ENCODE results near the gene TEX261. TPM values are rescaled to one million over a fixed set of nuclear protein-coding genes. Genes with fewer than 3 reads are reported as not detected.

The TEX261 gene
- total and polyA plus RNA-seq, 2 of the 8 experiments (the other 6 are each of a cell fraction or from before 2014, with no cell fraction given): 25.2 to 30.1 TPM

DNA sequence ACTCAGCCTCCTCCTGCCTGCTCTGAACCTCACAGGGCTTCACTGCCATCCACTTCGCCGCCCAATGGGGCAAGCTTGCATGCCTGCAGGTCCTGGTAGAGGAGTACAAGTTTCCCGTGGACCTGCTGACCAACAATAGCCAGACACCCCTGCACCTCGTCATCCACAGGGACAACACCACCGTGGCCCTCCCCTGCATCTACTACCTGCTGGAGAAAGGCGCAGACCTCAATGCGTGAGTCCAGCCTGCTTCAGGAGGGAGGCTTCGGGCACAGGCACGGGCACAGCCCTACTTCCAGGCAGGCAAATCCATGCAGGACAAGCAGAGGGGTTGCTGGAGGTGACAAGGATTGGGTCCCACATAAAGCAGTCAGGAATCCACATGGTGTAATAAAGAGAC is 15.0 kb downstream of the TEX261 start (continued):
- TF ChIP-seq SP2 (IDR thresholded peaks at IDR 0.05; ENCODE audit: low read length): no peak
- no peak for TF ChIP-seq EGR1 (IDR thresholded peaks at IDR 0.05; ENCODE audit: borderline replicate concordance, low read depth, low read length)
- no peak for TF ChIP-seq NRF1 (IDR thresholded peaks at IDR 0.05; ENCODE audit: low read depth, low read length)
- no peak for TF ChIP-seq CHD1 (IDR thresholded peaks at IDR 0.05; ENCODE audit: low read depth, low read length)
- TF ChIP-seq, protein P1, sequence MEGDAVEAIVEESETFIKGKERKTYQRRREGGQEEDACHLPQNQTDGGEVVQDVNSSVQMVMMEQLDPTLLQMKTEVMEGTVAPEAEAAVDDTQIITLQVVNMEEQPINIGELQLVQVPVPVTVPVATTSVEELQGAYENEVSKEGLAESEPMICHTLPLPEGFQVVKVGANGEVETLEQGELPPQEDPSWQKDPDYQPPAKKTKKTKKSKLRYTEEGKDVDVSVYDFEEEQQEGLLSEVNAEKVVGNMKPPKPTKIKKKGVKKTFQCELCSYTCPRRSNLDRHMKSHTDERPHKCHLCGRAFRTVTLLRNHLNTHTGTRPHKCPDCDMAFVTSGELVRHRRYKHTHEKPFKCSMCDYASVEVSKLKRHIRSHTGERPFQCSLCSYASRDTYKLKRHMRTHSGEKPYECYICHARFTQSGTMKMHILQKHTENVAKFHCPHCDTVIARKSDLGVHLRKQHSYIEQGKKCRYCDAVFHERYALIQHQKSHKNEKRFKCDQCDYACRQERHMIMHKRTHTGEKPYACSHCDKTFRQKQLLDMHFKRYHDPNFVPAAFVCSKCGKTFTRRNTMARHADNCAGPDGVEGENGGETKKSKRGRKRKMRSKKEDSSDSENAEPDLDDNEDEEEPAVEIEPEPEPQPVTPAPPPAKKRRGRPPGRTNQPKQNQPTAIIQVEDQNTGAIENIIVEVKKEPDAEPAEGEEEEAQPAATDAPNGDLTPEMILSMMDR (IDR thresholded peaks at IDR 0.05; ENCODE audit: control extremely low read depth in 1 of 3, insufficient read depth in 1 of 3, low read depth in 1 of 3, low read length in 3 of 3): no peak
- TF ChIP-seq SP1 (IDR thresholded peaks at IDR 0.05; ENCODE audit: low read depth, low read length): no peak
- no peak for TF ChIP-seq RAD21 (IDR thresholded peaks at IDR 0.05 in 1 of 2, conservative IDR thresholded peaks at IDR 0.05 in 1 of 2; ENCODE audit: low read depth in 2 of 2, low read length in 2 of 2)
- TF ChIP-seq, protein P2, sequence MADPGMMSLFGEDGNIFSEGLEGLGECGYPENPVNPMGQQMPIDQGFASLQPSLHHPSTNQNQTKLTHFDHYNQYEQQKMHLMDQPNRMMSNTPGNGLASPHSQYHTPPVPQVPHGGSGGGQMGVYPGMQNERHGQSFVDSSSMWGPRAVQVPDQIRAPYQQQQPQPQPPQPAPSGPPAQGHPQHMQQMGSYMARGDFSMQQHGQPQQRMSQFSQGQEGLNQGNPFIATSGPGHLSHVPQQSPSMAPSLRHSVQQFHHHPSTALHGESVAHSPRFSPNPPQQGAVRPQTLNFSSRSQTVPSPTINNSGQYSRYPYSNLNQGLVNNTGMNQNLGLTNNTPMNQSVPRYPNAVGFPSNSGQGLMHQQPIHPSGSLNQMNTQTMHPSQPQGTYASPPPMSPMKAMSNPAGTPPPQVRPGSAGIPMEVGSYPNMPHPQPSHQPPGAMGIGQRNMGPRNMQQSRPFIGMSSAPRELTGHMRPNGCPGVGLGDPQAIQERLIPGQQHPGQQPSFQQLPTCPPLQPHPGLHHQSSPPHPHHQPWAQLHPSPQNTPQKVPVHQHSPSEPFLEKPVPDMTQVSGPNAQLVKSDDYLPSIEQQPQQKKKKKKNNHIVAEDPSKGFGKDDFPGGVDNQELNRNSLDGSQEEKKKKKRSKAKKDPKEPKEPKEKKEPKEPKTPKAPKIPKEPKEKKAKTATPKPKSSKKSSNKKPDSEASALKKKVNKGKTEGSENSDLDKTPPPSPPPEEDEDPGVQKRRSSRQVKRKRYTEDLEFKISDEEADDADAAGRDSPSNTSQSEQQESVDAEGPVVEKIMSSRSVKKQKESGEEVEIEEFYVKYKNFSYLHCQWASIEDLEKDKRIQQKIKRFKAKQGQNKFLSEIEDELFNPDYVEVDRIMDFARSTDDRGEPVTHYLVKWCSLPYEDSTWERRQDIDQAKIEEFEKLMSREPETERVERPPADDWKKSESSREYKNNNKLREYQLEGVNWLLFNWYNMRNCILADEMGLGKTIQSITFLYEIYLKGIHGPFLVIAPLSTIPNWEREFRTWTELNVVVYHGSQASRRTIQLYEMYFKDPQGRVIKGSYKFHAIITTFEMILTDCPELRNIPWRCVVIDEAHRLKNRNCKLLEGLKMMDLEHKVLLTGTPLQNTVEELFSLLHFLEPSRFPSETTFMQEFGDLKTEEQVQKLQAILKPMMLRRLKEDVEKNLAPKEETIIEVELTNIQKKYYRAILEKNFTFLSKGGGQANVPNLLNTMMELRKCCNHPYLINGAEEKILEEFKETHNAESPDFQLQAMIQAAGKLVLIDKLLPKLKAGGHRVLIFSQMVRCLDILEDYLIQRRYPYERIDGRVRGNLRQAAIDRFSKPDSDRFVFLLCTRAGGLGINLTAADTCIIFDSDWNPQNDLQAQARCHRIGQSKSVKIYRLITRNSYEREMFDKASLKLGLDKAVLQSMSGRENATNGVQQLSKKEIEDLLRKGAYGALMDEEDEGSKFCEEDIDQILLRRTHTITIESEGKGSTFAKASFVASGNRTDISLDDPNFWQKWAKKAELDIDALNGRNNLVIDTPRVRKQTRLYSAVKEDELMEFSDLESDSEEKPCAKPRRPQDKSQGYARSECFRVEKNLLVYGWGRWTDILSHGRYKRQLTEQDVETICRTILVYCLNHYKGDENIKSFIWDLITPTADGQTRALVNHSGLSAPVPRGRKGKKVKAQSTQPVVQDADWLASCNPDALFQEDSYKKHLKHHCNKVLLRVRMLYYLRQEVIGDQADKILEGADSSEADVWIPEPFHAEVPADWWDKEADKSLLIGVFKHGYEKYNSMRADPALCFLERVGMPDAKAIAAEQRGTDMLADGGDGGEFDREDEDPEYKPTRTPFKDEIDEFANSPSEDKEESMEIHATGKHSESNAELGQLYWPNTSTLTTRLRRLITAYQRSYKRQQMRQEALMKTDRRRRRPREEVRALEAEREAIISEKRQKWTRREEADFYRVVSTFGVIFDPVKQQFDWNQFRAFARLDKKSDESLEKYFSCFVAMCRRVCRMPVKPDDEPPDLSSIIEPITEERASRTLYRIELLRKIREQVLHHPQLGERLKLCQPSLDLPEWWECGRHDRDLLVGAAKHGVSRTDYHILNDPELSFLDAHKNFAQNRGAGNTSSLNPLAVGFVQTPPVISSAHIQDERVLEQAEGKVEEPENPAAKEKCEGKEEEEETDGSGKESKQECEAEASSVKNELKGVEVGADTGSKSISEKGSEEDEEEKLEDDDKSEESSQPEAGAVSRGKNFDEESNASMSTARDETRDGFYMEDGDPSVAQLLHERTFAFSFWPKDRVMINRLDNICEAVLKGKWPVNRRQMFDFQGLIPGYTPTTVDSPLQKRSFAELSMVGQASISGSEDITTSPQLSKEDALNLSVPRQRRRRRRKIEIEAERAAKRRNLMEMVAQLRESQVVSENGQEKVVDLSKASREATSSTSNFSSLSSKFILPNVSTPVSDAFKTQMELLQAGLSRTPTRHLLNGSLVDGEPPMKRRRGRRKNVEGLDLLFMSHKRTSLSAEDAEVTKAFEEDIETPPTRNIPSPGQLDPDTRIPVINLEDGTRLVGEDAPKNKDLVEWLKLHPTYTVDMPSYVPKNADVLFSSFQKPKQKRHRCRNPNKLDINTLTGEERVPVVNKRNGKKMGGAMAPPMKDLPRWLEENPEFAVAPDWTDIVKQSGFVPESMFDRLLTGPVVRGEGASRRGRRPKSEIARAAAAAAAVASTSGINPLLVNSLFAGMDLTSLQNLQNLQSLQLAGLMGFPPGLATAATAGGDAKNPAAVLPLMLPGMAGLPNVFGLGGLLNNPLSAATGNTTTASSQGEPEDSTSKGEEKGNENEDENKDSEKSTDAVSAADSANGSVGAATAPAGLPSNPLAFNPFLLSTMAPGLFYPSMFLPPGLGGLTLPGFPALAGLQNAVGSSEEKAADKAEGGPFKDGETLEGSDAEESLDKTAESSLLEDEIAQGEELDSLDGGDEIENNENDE (IDR thresholded peaks at IDR 0.05; ENCODE audit: insufficient replicate concordance, low read length): no peak
- no peak for TF ChIP-seq GTF2F1 (IDR thresholded peaks at IDR 0.05; ENCODE audit: borderline replicate concordance, low read depth, low read length)

Data from H1 (cell line).